Dendritic cell treated with granulocyte-macrophage colony-stimulating factor and Interleukin-4, amounts not matched to agents 40 ng/mL and 50 ng/mL, for 4 days (primary cell): ENCODE data around the gene TBC1D16.

Experiments
- H3K27ac Mint-ChIP-seq: one replicate; pipeline ENCODE4 v1.8.0; 2022; ENCODE audit warnings: mild to moderate bottlenecking, mixed read lengths
- H3K27me3 Mint-ChIP-seq: one replicate; pipeline ENCODE4 v1.8.0; 2022; ENCODE audit warnings: mild to moderate bottlenecking, mixed read lengths
- H3K36me3 Mint-ChIP-seq: one replicate; pipeline ENCODE4 v1.8.0; 2022; ENCODE audit warnings: low read depth, mixed read lengths
- H3K4me1 Mint-ChIP-seq: one replicate; pipeline ENCODE4 v1.8.0; 2022; ENCODE audit warnings: low read depth, mixed read lengths
- H3K4me3 Mint-ChIP-seq: one replicate; pipeline ENCODE4 v1.8.0; 2022; ENCODE audit warnings: mild to moderate bottlenecking, moderate library complexity, mixed read lengths
- H3K9me3 Mint-ChIP-seq: one replicate; pipeline ENCODE4 v1.8.0; 2022; ENCODE audit warnings: mixed read lengths
- intact Hi-C: fragments of 100-400 bp; cut with micrococcal nuclease; formaldehyde crosslinking; loops from one replicate; pipeline ENCODE4 v1.15.0; 2022

Gene TBC1D16

GRCh38 chr17:79949656-79950209 is 85.9 kb downstream of the TBC1D16 start:
- no peak overlapping the region for H3K4me3 Mint-ChIP-seq
- H3K4me1 Mint-ChIP-seq = no peaks in the 10 kb centered on the region
- intact Hi-C loops = no loop called here
- H3K27ac Mint-ChIP-seq = no peak overlapping the region
- no peaks in the 10 kb centered on the region for H3K9me3 Mint-ChIP-seq
- no peaks in the 10 kb centered on the region for H3K27me3 Mint-ChIP-seq
- no peaks in the 10 kb centered on the region for H3K36me3 Mint-ChIP-seq

DNA sequence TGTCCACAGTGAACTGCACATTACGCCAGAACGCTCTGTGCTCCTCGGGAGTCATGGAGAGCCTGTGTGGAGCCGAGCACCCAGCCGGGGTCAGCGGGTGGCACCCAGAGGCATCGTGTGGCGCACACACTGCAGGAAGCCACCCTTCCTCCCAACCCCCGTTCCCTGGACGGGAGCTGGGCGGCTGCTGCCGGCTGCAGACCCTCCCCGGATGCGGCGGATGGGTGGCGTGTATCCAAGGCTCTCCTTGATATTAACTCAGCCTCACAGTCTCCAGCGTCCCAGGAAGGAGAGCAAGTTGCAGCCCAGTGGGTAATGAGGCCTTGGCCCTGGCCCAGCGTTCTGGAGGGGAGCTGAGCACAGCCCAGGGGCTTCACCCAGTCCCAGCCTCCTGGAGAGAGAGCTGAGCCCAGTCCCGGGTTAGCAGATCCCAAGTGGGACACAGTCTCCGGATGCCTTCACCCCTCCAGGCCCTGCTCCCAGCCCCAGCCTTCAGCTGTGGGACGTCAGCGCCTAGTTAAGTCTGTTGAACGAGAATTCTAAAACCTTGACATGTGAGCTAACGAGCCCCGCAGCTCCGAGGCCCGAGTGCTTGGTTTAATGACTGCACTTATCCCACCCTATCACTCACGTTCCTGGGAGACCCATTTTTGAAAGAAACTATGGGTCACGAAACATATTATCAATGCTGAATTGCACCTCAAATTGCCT is 86.6 kb downstream of the TBC1D16 start:
- Mint-ChIP-seq H3K4me3 (no peak overlapping the region), H3K9me3 (no peaks in the 10 kb centered on the region), H3K27ac (no peak overlapping the region), H3K4me1 (no peaks in the 10 kb centered on the region), H3K27me3 (peaks cover 5% of the 10 kb centered on the region), H3K36me3 (no peaks in the 10 kb centered on the region)
- intact Hi-C loops = no loop called here

DNA sequence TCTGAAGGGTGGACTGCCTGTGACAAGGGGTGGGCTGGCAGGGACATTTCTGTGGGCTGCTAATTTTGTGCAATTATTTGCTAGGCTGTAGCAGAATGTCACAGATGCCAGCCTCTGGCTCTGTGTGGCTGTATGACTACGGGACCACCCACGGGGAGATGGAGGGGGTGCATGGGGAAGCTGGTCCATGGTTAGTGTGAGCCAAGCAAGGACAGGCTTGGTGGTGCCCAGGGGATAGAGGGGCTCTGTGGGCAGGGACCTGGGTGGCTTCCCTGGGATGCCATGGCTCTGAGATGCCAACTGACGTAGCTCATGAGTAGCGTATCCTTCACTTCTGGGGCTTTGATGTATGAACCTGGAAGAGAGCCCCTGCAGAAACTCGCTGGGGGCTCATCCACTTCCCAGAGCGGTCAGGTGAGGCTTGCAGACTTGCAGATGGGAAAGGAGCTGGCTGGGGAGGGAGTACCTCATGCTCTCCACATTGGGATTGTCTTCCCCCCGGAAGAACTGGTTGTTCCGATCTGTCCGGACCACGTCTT is 87.2 kb downstream of the TBC1D16 start:
- Mint-ChIP-seq H3K4me1 (no peaks in the 10 kb centered on the region), H3K27ac (no peak overlapping the region), H3K4me3 (no peak overlapping the region), H3K9me3 (no peaks in the 10 kb centered on the region), H3K36me3 (no peaks in the 10 kb centered on the region), H3K27me3 (peaks cover 10% of the 10 kb centered on the region)
- intact Hi-C loops = no loop called here

DNA sequence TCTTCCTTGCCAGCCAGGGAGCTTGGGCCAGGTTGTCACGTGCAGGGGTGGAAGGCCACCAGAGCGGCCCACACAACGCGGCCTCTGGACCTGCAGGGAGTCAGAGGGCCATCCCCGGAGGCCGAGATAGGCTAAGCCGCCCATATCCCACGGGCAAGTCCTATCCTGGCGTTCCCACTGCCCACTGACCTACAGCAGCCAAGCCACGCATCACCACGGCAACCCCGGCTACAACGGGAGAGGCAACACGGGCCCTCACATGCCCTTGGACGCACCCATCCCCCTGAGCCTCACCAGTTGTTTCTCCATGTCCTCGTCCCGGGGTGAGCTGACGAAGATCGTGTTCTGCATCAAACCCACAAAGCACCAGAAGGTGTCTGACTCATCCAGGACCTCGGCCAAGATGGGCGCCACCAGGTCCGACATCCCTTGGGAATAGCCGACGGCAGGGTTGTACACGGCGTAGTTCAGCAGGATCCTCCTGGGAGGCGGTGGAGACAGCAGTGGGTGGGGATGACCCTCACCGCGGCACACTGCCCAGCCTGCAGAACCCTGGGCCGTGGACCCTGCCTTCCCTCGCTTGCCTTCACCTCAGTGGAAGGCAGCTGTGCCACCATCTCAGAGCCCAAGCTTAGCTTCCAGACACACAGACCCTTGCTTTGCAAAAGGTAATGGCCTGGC is 88.2 kb downstream of the TBC1D16 start:
- peaks cover 19% of the 10 kb centered on the region for H3K27me3 Mint-ChIP-seq
- no peaks in the 10 kb centered on the region for H3K9me3 Mint-ChIP-seq
- intact Hi-C loops = no loop called here
- H3K4me1 Mint-ChIP-seq = peaks cover 8% of the 10 kb centered on the region
- H3K36me3 Mint-ChIP-seq = no peaks in the 10 kb centered on the region
- H3K27ac Mint-ChIP-seq = no peak overlapping the region
- H3K4me3 Mint-ChIP-seq = no peak overlapping the region

DNA sequence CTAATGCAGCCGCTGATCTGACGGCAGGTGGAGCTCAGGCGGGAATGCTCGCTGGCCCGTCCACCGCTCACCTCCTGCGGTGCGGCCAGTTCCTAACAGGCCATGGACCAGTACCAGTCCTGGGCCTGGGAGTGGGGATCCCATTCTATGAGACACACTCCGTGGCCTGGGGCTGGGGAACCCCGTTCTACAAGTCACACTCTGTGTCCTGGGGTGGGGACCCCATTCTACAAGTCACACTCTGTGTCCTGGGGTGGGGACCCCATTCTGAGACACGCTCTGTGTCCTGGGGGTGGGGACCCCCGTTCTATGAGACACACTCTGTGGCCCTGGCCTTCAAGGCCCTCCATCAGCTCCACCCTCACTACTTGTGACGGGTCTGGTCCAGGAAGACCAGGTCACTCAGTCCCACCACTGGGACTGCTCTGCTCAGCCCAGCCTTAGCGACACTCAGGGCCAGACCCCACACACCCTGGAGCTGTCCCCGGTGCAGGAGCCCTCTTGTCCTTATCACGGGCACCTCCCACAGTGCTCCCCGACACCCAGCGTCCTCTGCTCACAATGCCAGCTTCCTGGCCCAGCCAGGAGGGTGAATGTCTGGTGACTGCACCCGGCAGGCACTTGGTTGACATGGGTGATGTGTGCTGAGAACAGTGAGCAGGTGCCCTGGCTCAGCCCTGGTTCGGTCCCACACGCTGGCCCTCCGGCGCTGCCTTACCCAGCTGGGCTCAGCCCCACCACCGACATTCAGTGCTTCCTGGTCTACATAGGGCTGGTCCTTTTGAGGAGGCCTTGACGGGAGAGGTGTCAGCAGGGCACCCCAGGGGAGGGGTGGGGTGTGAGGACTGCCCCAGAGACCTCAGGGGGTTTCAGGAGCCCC is 89.1 kb downstream of the TBC1D16 start:
- Mint-ChIP-seq H3K4me3 (no peak overlapping the region), H3K4me1 (peaks cover 10% of the 10 kb centered on the region), H3K27ac (no peak overlapping the region), H3K9me3 (no peaks in the 10 kb centered on the region), H3K36me3 (no peaks in the 10 kb centered on the region), H3K27me3 (peaks cover 19% of the 10 kb centered on the region)
- intact Hi-C loops = no loop called here

- Mint-ChIP-seq H3K4me3 (no peak overlapping the region), H3K4me1 (peaks cover 10% of the 10 kb centered on the region), H3K36me3 (no peaks in the 10 kb centered on the region), H3K9me3 (no peaks in the 10 kb centered on the region), H3K27ac (no peak overlapping the region), H3K27me3 (peaks cover 19% of the 10 kb centered on the region)
- intact Hi-C loops = no loop called here
Observed at GRCh38 chr17:79945591-79946255, 89.9 kb downstream of the TBC1D16 start.

DNA sequence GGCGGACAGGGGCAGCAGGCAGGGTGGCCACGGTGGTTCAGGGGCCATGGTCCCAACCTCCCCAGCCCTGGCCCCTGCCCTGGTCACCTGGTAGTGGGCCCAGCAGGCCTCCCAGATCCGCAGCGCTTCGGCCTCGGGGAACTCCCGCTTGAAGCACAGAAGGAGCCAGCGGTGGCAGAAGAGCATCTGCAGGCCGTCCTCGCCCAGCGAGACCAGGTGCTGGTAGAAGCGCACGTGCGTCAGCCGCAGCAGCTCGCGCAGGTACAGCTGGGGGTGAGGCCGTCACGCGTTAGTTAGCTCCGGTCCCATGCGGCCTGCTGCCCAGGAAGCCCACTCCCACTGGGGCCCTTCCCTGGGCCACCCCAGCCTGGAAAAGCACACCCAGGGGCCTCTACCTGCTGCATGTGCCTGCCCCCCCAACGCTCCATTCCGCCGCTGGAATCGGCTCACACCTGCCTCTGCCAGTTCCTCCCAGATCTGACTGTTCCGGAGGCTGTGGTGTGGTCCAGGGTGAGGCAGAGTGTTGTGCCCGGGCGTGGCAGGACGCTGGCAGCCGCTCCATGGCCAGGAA is 90.8 kb downstream of the TBC1D16 start:
- Mint-ChIP-seq H3K36me3 (no peaks in the 10 kb centered on the region), H3K4me1 (peaks cover 10% of the 10 kb centered on the region), H3K27ac (no peak overlapping the region), H3K27me3 (peaks cover 22% of the 10 kb centered on the region), H3K4me3 (no peak overlapping the region), H3K9me3 (no peaks in the 10 kb centered on the region)
- intact Hi-C loops = no loop called here

- H3K27ac Mint-ChIP-seq = no peak overlapping the region
- peaks cover 10% of the 10 kb centered on the region for H3K4me1 Mint-ChIP-seq
- H3K27me3 Mint-ChIP-seq = peaks cover 22% of the 10 kb centered on the region
- H3K4me3 Mint-ChIP-seq = no peak overlapping the region
- H3K9me3 Mint-ChIP-seq = no peaks in the 10 kb centered on the region
- H3K36me3 Mint-ChIP-seq = no peaks in the 10 kb centered on the region
- intact Hi-C loops = no loop called here
Observed at GRCh38 chr17:79944251-79944812, 91.3 kb downstream of the TBC1D16 start.

- Mint-ChIP-seq H3K4me3 (no peak overlapping the region), H3K27ac (no peak overlapping the region), H3K36me3 (no peaks in the 10 kb centered on the region), H3K9me3 (no peaks in the 10 kb centered on the region), H3K4me1 (peaks cover 10% of the 10 kb centered on the region), H3K27me3 (peaks cover 22% of the 10 kb centered on the region)
- intact Hi-C loops = no loop called here
Observed at GRCh38 chr17:79943347-79944241, 92.1 kb downstream of the TBC1D16 start.

- Mint-ChIP-seq H3K9me3 (no peaks in the 10 kb centered on the region), H3K4me1 (peaks cover 10% of the 10 kb centered on the region), H3K27ac (no peak overlapping the region), H3K4me3 (no peak overlapping the region), H3K36me3 (no peaks in the 10 kb centered on the region), H3K27me3 (peaks cover 27% of the 10 kb centered on the region)
- intact Hi-C loops = no loop called here
Observed at GRCh38 chr17:79942591-79943346, 92.9 kb downstream of the TBC1D16 start.

DNA sequence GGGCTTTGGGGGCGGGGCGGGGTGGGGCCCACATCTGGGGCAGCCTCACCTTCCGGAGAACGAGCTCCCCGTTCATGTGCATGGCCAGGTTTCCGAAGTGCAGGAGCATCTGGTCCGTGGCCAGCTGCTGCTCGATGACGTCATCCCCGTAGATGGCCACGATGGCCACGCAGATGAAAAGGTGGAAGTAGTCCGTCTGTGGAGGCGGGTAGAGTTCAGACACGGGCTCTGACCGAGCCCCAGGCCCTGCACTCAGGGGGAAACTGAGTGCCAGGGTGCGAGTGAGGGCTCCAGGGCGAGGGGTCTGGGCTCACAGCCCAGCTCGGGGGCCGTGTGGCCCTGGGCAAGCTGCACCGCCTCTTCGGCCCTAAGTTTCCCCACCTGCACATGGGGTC is 93.7 kb downstream of the TBC1D16 start:
- Mint-ChIP-seq H3K27me3 (peaks cover 35% of the 10 kb centered on the region), H3K4me3 (no peak overlapping the region), H3K4me1 (peaks cover 18% of the 10 kb centered on the region), H3K36me3 (no peaks in the 10 kb centered on the region), H3K9me3 (no peaks in the 10 kb centered on the region), H3K27ac (no peak overlapping the region)
- intact Hi-C loops = no loop called here
